Measurements from ENCODE around the gene PPP2R2C. TPM values are rescaled to one million over a fixed set of nuclear protein-coding genes. Genes with fewer than 3 reads are reported as not detected.

PPP2R2C gene
- total RNA-seq, 4 donors from 2014 or later = 0.50 to 2.7 (median 1.4) TPM

DNA sequence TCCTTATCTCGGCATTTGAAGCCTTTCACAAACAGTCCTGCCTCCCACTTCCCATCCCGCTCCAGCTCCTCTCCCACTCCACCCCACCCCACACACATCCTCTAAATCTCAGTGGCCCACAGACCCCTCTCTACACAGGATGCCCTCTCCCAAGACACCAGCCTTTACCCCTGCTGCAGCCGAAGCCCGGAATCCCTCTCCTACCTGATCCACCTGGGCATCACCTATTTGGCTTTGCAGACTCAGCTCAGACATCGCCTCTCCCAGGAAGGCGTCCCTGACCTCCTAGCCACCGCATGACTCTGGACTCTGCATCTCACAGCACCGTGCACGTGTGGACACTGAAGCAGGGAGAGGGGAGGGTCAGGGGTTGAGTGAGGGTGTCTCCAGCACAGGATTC lies 11.5 kb downstream of the PPP2R2C start:
- WGBS = 82% methylated on average over 9 of the region's 9 CpGs
- TF ChIP-seq, protein P1, sequence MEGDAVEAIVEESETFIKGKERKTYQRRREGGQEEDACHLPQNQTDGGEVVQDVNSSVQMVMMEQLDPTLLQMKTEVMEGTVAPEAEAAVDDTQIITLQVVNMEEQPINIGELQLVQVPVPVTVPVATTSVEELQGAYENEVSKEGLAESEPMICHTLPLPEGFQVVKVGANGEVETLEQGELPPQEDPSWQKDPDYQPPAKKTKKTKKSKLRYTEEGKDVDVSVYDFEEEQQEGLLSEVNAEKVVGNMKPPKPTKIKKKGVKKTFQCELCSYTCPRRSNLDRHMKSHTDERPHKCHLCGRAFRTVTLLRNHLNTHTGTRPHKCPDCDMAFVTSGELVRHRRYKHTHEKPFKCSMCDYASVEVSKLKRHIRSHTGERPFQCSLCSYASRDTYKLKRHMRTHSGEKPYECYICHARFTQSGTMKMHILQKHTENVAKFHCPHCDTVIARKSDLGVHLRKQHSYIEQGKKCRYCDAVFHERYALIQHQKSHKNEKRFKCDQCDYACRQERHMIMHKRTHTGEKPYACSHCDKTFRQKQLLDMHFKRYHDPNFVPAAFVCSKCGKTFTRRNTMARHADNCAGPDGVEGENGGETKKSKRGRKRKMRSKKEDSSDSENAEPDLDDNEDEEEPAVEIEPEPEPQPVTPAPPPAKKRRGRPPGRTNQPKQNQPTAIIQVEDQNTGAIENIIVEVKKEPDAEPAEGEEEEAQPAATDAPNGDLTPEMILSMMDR (IDR thresholded peaks at IDR 0.05) = no peak
- TF ChIP-seq POLR2A (IDR thresholded peaks at IDR 0.05; ENCODE audit: low read depth) = no peak
- no peak for TF ChIP-seq EP300 (IDR thresholded peaks at IDR 0.05)
- TF ChIP-seq POLR2AphosphoS5 (IDR thresholded peaks at IDR 0.05) = no peak
- Histone ChIP-seq H3K4me3 (no peak overlapping the region), H3K36me3 (no peaks in the 10 kb centered on the region), H3K27ac (replicated peaks in 1 of 4) (no peak overlapping the region), H3K9me3 (peaks cover 0 to 16% (median 2%) of the 10 kb centered on the region in 4 donors), H3K4me1 (no peaks in the 10 kb centered on the region), H3K27me3 (peaks cover 0 to 52% (median 0%) of the 10 kb centered on the region in 4 donors)
- no peak for DNase-seq (ENCODE audit: extremely low spot score)
- intact Hi-C loops (cut with DNase I) = no loop called here

DNA sequence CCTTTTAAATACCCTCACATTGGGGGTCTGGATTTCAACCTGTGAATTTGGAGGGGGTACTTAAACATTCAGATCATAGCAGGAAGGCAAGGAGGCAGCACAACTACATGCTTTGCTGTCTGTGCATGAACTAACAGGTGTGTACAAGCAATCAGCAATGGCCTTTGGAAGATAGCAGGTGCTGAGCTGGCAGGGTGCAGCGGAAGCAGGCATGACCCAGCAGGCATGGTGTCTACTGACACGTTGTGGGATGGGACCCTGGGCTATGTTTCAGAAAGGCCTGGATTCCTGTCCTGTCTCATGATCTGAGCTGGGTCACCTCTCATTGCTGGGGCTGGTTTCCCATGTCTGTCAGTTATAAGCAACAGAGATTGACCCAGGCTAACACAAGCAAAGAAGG lies 13.9 kb downstream of the PPP2R2C start:
- intact Hi-C loops (cut with DNase I) = no loop called here
- WGBS = 82% methylated on average over 2 of the region's 2 CpGs
- Histone ChIP-seq H3K27me3 (peaks cover 0 to 56% (median 0%) of the 10 kb centered on the region in 4 donors), H3K4me1 (no peaks in the 10 kb centered on the region), H3K27ac (replicated peaks in 1 of 4) (no peak overlapping the region), H3K9me3 (peaks cover 0 to 16% (median 2%) of the 10 kb centered on the region in 4 donors), H3K4me3 (no peak overlapping the region), H3K36me3 (no peaks in the 10 kb centered on the region)
- no peak for DNase-seq (ENCODE audit: extremely low spot score)
- TF ChIP-seq, protein P1 (IDR thresholded peaks at IDR 0.05) = no peak
- TF ChIP-seq POLR2A (IDR thresholded peaks at IDR 0.05; ENCODE audit: low read depth) = no peak
- no peak for TF ChIP-seq EP300 (IDR thresholded peaks at IDR 0.05)
- TF ChIP-seq POLR2AphosphoS5 (IDR thresholded peaks at IDR 0.05) = no peak

GRCh38 chr4:6456450-6456849 lies 16.0 kb downstream of the PPP2R2C start:
- TF ChIP-seq, protein P1 (IDR thresholded peaks at IDR 0.05) = no peak
- no peak for TF ChIP-seq POLR2AphosphoS5 (IDR thresholded peaks at IDR 0.05)
- no peak for TF ChIP-seq EP300 (IDR thresholded peaks at IDR 0.05)
- TF ChIP-seq POLR2A (IDR thresholded peaks at IDR 0.05; ENCODE audit: low read depth) = no peak
- H3K36me3 ChIP-seq = no peaks in the 10 kb centered on the region
- H3K9me3 ChIP-seq = peaks cover 0 to 16% (median 2%) of the 10 kb centered on the region in 4 donors
- intact Hi-C loops (cut with DNase I) = no loop called here
- H3K27ac ChIP-seq (replicated peaks in 1 of 4) = no peak overlapping the region
- H3K27me3 ChIP-seq = peaks cover 0 to 66% (median 0%) of the 10 kb centered on the region in 4 donors
- no peak for DNase-seq (ENCODE audit: extremely low spot score)
- no peak overlapping the region for H3K4me3 ChIP-seq
- WGBS = 62% methylated on average over 11 of the region's 11 CpGs
- H3K4me1 ChIP-seq = no peaks in the 10 kb centered on the region

DNA sequence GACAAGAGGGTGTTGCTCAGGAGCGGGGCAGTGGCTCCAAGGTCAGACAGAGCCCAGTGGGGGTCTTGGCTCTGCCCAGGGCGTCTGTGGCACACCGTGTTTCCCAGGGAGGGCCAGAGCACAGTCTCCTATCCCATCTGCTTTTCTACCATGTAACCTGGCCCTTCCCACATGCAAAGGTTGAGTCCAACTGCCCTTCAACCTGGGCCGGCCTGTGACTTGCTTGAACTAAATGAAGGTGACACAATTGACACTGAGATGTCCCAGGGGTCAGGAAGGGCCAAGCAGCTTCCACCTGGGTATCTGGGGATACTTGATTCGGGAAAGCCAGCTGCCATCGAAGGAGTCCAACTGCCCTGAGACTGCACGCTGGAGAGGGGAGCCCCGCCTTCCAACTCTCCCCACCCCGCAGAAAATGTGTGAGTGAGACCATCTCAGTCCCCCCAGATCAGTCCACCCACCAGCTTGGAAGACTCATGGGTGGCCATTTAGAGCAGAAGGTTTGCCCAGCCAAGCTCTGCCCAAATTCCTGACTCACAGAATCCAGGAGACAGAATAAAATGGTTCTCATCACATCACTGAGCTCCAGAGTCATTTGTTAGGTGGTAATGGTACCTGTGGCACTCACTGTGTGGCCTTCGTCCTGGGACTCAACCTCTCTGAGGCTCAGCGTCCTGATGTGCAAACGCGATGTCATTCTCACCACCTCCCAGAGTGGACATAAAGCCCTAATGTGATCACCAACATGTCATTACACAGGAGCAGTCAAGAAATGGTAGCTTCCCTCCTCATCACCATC lies 18.1 kb downstream of the PPP2R2C start:
- H3K4me1 ChIP-seq = no peaks in the 10 kb centered on the region
- peaks cover 0 to 15% (median 2%) of the 10 kb centered on the region in 4 donors for H3K9me3 ChIP-seq
- DNase-seq (ENCODE audit: extremely low spot score) = no peak
- H3K27me3 ChIP-seq = peaks cover 0 to 57% (median 0%) of the 10 kb centered on the region in 4 donors
- 72% methylated on average over 11 of the region's 13 CpGs for WGBS
- TF ChIP-seq EP300 (IDR thresholded peaks at IDR 0.05) (no peak), POLR2AphosphoS5 (IDR thresholded peaks at IDR 0.05) (no peak), POLR2A (IDR thresholded peaks at IDR 0.05; ENCODE audit: low read depth) (no peak)
- TF ChIP-seq, protein P1 (IDR thresholded peaks at IDR 0.05) = no peak
- H3K4me3 ChIP-seq = no peak overlapping the region
- intact Hi-C loops (cut with DNase I) = no loop called here
- H3K36me3 ChIP-seq = no peaks in the 10 kb centered on the region
- H3K27ac ChIP-seq (replicated peaks in 1 of 4) = no peak overlapping the region
